MM.1S (cell line): ENCODE data around the gene CREG1.

ENCODE experiments used
- EZH2 ChIP-seq: fragments of 300-600 bp; sonication (generic); optimal IDR thresholded peaks from 2 replicates; pipeline ENCODE3; 2017; ENCODE audit warnings: low read depth, mild to moderate bottlenecking, antibody characterized with exemption, low read length, mixed read lengths
- TF ChIP-seq, protein P1 (sequence below): fragments of 300-600 bp; sonication (generic); IDR thresholded peaks from 2 replicates; pipeline ENCODE4 v1.5.1; 2016; ENCODE audit warnings: antibody characterized with exemption, low read length, mixed read lengths

DNA sequence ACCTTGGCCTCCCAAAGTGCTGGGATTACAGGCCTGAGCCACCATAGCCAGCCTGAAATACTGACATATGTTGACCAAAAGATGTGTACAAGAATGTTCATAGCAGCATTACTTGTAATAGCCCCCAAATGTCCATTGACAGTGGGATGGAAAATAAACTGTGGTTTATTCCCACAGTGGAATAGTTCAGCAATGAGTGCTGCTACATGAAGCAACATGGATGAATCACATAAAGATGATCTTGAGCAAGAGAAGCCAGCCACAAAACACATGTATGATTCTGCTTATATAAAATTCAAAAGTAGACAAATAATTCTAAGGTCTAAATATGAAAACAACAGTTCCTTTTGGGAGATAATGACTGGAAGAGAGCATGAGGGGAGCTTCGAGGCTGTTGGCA, 9.1 kb upstream of the CREG1 start:
- TF ChIP-seq, protein P1, sequence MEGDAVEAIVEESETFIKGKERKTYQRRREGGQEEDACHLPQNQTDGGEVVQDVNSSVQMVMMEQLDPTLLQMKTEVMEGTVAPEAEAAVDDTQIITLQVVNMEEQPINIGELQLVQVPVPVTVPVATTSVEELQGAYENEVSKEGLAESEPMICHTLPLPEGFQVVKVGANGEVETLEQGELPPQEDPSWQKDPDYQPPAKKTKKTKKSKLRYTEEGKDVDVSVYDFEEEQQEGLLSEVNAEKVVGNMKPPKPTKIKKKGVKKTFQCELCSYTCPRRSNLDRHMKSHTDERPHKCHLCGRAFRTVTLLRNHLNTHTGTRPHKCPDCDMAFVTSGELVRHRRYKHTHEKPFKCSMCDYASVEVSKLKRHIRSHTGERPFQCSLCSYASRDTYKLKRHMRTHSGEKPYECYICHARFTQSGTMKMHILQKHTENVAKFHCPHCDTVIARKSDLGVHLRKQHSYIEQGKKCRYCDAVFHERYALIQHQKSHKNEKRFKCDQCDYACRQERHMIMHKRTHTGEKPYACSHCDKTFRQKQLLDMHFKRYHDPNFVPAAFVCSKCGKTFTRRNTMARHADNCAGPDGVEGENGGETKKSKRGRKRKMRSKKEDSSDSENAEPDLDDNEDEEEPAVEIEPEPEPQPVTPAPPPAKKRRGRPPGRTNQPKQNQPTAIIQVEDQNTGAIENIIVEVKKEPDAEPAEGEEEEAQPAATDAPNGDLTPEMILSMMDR, result no peak
- no peak for TF ChIP-seq EZH2
